Fibroblast of villous mesenchyme (primary cell): ENCODE data around the gene MAPK12. TPM values are rescaled to one million over a fixed set of nuclear protein-coding genes. Genes with fewer than 3 reads are reported as not detected.

ENCODE experiments used
- DNase-seq: peaks from one replicate; pipeline ENCODE4 v3.0.0-alpha.2; 2010; ENCODE audit warnings: low read depth
- H3K4me3 ChIP-seq: 2 replicates; pipeline ENCODE4 v1.5.1; 2011; ENCODE audit warnings: low read depth, mild to moderate bottlenecking, low read length
- CTCF ChIP-seq: IDR thresholded peaks from 2 replicates; pipeline ENCODE4 v1.5.1; 2012; ENCODE audit warnings: low read depth, mild to moderate bottlenecking, low read length; ENCODE audit not compliant: insufficient read depth
- total RNA-seq: library from RNA; depleted of rRNA; stranded (reverse); fragments of >200 nt; gene quantifications from 2 replicates; pipeline ENCODE4 v1.2.3, GENCODE V29; 2012

MAPK12 gene
- total RNA-seq, 1 donor, result 42.7 TPM

DNA sequence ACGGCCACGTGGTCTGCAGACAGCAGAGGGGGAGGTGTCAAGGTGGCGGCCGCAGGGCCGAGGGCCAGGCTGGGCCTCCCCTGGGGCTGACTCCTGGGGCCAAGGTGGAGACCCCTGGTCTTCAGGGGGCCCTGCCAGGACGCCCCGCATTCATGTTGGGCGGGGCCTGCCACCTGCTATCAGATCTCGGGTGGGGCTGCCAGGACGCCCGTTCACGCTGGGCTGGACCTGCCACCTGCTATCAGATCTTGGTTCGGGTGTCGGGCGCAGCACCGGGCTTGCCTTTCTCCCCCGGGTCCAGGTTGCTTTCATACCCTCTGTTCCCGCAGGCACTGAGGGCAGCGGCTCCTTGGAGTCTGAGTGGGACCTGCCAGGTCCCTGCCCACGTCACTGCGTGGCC lies 24.8 kb upstream of the MAPK12 start:
- no peak overlapping the region for H3K4me3 ChIP-seq
- no peak for DNase-seq
- no peak for TF ChIP-seq CTCF

GRCh38 chr22:50285568-50286229 lies 24.2 kb upstream of the MAPK12 start:
- H3K4me3 ChIP-seq, result no peak overlapping the region
- no peak for TF ChIP-seq CTCF
- no peak for DNase-seq

- no peak for DNase-seq
- H3K4me3 ChIP-seq, result no peak overlapping the region
- no peak for TF ChIP-seq CTCF
These were observed 23.0 kb upstream of the MAPK12 start for GRCh38 chr22:50284479-50284878.

DNA sequence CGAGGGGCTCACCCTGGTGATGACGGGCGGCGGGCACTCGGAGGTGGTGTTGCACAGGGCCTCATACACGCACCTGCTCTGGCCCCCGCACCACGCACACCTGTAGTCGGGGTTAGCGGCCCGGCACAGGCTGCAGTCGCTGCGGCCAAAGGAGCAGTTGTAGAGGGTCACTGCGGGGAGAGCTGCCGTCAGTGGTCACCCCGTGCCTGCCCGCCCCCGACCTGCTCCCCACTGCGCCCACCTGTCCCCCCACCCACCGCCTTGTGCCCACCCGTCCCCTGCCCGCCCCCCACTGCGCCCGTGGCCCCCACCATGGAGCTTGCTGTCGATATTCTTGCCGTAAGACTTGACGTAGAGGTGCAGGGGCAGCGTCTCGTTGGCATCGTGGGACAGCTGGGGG lies 22.3 kb upstream of the MAPK12 start:
- DNase-seq, result no peak

DNA sequence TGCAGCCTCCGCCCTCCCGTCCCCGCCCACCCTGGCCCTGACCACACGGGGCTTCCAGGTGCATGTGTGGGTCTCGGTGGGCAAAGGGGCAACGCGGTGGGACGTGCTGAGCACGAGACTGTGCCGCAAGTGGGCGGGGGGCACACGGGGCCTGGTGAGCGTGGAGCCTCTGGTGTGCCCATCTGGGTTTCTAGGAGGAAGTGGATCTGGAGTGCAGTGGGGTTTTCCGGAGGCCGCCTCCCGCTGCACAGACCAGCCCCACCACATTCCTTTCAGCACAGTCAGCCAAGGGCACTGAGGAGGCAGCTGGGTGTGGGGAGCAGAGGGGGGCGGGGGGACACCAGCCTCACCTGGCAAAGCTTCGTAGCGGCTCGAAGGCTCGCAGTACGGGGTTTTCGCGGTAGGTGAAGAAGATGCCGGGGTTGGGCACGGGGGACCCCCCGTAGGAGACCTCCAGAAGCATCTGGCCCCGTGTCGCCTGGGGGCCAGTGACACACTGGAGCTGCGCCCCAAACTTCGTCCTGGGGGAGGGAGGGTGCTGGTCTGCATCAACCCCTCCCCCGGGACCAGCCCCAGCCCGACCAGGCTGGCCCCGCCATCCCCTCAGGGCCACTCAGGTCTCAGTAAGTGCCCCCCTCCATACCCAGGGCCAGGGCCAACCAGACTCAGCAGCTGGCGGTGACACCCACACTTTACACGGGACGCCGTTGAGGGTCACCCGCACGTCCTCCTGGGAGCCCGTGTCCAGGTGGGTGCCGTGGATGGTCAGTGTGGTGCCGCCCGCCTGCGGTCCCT lies 21.1 kb upstream of the MAPK12 start:
- H3K4me3 ChIP-seq, result no peak overlapping the region
- DNase-seq, result peak; percentile 57
- TF ChIP-seq CTCF, result no peak

More for the DNA sequence above, 22.3 kb upstream of the MAPK12 start:
- no peak for TF ChIP-seq CTCF
- no peak overlapping the region for H3K4me3 ChIP-seq

GRCh38 chr22:50281957-50282356 lies 20.5 kb upstream of the MAPK12 start:
- no peak for DNase-seq
- no peak overlapping the region for H3K4me3 ChIP-seq
- TF ChIP-seq CTCF, result no peak
